ENCODE data around the gene YDJC. TPM values are rescaled to one million over a fixed set of nuclear protein-coding genes. Genes with fewer than 3 reads are reported as not detected.

The YDJC gene
- total and polyA plus RNA-seq, 2 of the 8 experiments (the other 6 are each of a cell fraction or from before 2014, with no cell fraction given), result 36.7 to 45.2 TPM

- TF ChIP-seq, protein P1, sequence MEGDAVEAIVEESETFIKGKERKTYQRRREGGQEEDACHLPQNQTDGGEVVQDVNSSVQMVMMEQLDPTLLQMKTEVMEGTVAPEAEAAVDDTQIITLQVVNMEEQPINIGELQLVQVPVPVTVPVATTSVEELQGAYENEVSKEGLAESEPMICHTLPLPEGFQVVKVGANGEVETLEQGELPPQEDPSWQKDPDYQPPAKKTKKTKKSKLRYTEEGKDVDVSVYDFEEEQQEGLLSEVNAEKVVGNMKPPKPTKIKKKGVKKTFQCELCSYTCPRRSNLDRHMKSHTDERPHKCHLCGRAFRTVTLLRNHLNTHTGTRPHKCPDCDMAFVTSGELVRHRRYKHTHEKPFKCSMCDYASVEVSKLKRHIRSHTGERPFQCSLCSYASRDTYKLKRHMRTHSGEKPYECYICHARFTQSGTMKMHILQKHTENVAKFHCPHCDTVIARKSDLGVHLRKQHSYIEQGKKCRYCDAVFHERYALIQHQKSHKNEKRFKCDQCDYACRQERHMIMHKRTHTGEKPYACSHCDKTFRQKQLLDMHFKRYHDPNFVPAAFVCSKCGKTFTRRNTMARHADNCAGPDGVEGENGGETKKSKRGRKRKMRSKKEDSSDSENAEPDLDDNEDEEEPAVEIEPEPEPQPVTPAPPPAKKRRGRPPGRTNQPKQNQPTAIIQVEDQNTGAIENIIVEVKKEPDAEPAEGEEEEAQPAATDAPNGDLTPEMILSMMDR (IDR thresholded peaks at IDR 0.05; ENCODE audit: control extremely low read depth in 1 of 3, insufficient read depth in 1 of 3, low read depth in 1 of 3, low read length in 3 of 3), result peak; percentile 66 to 86 (median 79)
- TF ChIP-seq SAP30 (IDR thresholded peaks at IDR 0.05; ENCODE audit: insufficient read depth, insufficient replicate concordance, low read length), result no peak
- no peak for TF ChIP-seq ZNF274 (IDR thresholded peaks at IDR 0.05; ENCODE audit: borderline replicate concordance, extremely low read depth, low read length)
- TF ChIP-seq CHD2 (IDR thresholded peaks at IDR 0.05; ENCODE audit: low read length), result no peak
- no peak for TF ChIP-seq SP1 (IDR thresholded peaks at IDR 0.05; ENCODE audit: low read depth, low read length)
- no peak for TF ChIP-seq FOSL1 (IDR thresholded peaks at IDR 0.05; ENCODE audit: insufficient read depth, low read depth, low read length)
- peak; percentile 60; the same call in 1 of the 2 replicates for TF ChIP-seq SP4 (IDR thresholded peaks at IDR 0.05; ENCODE audit: low read length)
- TF ChIP-seq KDM4A (IDR thresholded peaks at IDR 0.05; ENCODE audit: low read depth, low read length, severe bottlenecking), result no peak
- no peak for TF ChIP-seq SIX5 (IDR thresholded peaks at IDR 0.05; ENCODE audit: low read depth, low read length)
- peak; percentile 70 for TF ChIP-seq BACH1 (IDR thresholded peaks at IDR 0.05; ENCODE audit: low read length)
- TF ChIP-seq, protein P2, sequence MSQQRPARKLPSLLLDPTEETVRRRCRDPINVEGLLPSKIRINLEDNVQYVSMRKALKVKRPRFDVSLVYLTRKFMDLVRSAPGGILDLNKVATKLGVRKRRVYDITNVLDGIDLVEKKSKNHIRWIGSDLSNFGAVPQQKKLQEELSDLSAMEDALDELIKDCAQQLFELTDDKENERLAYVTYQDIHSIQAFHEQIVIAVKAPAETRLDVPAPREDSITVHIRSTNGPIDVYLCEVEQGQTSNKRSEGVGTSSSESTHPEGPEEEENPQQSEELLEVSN (IDR thresholded peaks at IDR 0.05), result no peak
- TF ChIP-seq SP2 (IDR thresholded peaks at IDR 0.05; ENCODE audit: low read length), result no peak
- no peak for TF ChIP-seq EZH2 (IDR thresholded peaks at IDR 0.05; ENCODE audit: low read depth, low read length, severe bottlenecking)
- TF ChIP-seq HDAC6 (IDR thresholded peaks at IDR 0.05; ENCODE audit: low read depth, low read length), result no peak
- no peak for TF ChIP-seq CBX5 (IDR thresholded peaks at IDR 0.05; ENCODE audit: low read depth, low read length)
- TF ChIP-seq TCF12 (IDR thresholded peaks at IDR 0.05; ENCODE audit: low read depth, low read length), result no peak
- TF ChIP-seq ATF3 (IDR thresholded peaks at IDR 0.05; ENCODE audit: insufficient read depth, low read depth, low read length), result no peak
- TF ChIP-seq KDM1A (IDR thresholded peaks at IDR 0.05; ENCODE audit: borderline replicate concordance, low read length), result no peak
- TF ChIP-seq TAF1 (IDR thresholded peaks at IDR 0.05; ENCODE audit: low read depth, low read length), result no peak
- TF ChIP-seq MAFK (IDR thresholded peaks at IDR 0.05; ENCODE audit: low read depth, low read length), result no peak
- TF ChIP-seq TEAD4 (IDR thresholded peaks at IDR 0.05; ENCODE audit: low read depth, low read length), result 0 out of 2 replicates have a peak, but pooled peaks have one; percentile 6
Measured at GRCh38 chr22:21624120-21624879, 5.5 kb downstream of the YDJC start (continued).

All from H1 (cell line).